ENCODE data around the gene LRRC49. TPM values are rescaled to one million over a fixed set of nuclear protein-coding genes. Genes with fewer than 3 reads are reported as not detected.
"Not testable (repeated sequence)": the region's sequence is repeated elsewhere in the genome, so short reads cannot be mapped to it uniquely, and the experiment has no call there.

Gene LRRC49
- total RNA-seq, 2 donors from 2014 or later, result 33.0 to 33.1 TPM

DNA sequence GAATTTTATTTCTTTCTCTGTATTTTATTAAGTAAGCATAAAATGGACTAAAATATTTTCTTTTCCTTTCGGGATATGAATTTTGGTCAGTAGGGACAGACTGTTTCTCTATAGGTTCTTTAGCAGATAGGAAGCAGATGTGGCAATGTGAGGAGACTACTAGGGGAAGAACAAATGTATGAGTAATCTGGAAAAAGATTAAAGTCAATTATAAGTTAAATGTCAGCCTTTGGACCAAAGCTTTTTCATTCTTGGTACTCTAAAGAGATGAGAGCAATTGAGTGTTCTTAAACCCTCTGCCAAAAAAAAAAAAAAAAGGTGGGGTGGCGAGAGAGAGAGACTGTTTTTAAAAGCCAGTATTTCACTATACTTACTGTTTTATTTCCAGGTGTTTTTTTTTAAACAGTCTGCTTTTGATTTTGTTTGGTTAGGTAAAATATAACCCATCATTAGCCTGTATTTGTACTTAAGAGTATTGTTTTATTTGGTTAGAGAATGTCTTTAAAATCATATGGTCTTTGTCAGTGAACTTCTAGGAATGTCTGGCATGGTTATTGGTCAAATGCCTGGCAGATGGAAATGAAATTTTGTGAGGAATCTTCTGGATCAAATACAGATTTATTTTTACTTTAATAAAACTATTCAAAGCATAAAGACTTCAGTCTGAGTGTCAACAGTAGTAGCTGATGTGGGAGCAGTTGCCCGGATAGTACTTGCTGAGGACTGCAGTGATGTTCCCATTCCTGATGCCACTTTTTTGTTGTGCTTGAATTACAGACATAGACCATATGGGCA lies 63.8 kb downstream of the LRRC49 start:
- intact Hi-C loops (cut with DNase I), result no loop called here
- ATAC-seq, result no peak
- no peak for DNase-seq

DNA sequence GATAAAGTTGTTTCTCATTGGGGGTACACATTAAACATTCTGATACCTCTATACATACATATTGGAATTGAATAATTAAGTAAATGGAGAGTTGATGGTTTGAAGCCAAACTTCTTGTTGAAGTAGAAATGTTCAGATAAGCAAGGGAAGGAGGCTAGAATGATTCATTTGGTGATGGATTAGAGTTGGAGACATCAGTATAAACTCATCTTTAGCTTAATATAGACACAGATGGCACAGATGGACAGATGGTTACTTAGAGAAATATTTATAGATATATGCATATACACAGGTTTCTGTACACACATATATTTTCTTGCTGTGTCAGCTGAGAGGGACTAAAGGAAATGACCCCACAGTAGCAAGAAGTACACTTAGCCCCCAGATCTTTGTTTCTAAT lies 69.5 kb downstream of the LRRC49 start:
- intact Hi-C loops (cut with DNase I), result no loop called here
- DNase-seq, result no peak
- no peak for ATAC-seq

DNA sequence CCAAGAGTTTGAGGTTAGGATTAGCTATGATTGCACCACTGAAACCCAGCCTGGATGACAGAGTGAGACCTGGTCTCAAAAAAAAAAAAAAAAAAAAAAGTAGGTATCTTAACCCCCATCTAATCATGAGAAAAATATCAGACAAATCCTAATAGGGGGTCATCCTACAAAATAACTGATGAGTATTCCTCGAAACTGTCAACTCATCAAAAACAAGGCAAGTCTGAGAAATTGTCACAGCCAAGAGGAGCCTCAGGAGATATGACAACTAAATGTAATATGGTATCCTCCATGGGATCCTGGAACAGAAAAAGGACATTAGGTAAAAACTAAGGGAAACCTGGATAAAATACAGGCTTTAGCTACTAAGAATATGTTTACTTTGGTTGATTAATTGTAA lies 70.6 kb downstream of the LRRC49 start:
- intact Hi-C loops (cut with DNase I), result no loop called here
- ATAC-seq (no peak), DNase-seq (no peak)

DNA sequence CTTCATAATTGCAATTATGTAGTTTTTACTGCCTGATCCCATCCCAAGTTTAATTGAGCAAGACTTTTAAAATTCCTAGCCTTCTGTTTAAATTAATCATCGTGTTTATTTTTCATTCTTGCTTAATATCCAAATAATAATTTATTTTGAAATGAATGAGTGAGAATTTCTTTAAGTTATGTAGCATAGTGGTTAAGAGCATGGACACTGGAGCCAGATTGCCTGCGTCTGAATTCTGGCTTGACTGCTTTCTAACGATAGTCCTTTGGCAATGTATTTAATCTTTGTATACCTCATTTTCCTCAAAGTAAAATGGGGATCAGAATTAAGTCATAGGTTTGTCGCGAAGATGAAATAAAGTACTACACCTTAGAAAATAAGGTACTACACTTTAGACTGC lies 71.4 kb downstream of the LRRC49 start:
- intact Hi-C loops (cut with DNase I), result no loop called here
- DNase-seq (no peak), ATAC-seq (no peak)

- no peak for ATAC-seq
- intact Hi-C loops (cut with DNase I), result no loop called here
These were observed 72.1 kb downstream of the LRRC49 start for GRCh38 chr15:70964686-70965085.

DNA sequence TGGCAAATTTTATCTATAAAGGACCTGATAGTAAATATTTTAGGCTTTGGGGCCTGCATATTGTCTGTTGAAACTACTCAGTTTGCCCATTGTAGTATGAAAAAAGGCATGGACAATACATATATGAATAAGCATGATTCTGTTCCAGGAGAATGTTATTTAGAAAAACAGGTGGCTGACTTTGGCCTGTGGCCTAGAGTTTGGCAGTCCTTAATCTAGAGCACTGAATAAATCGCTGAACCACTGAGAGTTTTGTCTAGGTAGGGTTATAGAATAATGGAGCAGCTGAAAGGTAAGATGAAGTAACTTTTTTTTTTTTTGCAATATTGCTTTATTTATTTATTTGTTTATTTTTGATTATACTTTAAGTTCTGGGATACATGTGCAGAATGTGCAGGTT lies 75.0 kb downstream of the LRRC49 start:
- DNase-seq (no peak), ATAC-seq (no peak)
- intact Hi-C loops (cut with DNase I), result no loop called here

More at GRCh38 chr15:70964686-70965085, 72.1 kb downstream of the LRRC49 start:
- no peak for DNase-seq

DNA sequence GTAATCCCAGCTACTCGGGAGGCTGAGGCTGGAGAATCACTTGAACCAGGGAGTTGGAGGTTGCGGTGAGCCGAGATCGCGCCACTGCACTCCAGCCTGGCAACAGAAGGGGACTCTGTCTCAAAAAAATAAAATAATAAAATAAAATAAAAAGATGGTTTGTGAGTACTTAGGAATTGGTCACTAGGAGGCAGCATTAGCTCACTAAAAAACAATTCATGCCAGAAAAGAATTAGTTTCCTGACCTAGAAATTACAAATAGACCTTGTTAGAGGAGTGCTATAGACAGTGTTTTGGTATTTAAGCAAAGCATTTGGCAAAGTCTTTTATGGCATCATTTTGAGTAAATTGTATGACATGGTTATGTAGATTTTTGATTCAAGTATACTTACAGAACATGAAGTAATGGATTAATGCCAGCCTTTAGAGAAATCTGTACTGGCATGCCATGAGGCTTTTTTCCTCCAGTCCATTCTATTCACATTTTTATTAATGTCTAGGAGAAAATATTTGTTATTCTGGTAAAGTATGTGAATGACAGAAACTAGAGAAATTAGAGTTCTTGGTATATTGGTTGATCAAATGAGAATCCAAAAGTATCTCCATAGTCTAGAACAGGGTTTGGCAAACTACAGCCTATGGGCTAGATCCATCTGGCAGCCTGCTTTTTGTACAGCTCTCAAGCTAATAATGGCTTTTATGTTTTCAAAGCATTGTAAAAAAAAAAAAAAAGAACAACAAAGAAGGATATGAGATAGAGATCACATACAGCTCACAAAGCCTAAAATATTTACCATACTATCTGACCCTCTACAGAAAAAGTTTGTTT lies 81.6 kb downstream of the LRRC49 start:
- DNase-seq (no peak), ATAC-seq (no peak)
- intact Hi-C loops (cut with DNase I), result loop anchor here in 1 of 2 donors (10.0 kb wide), 1 partner anchor 471 kb away; no protein-coding TSS in a partner anchor

- DNase-seq, result no peak
- ATAC-seq, result no peak
- intact Hi-C loops (cut with DNase I), result loop anchor here in 1 of 2 donors (10.0 kb wide), 1 partner anchor 468 kb away; no protein-coding TSS in a partner anchor
These were observed 84.2 kb downstream of the LRRC49 start for GRCh38 chr15:70976851-70977250.

DNA sequence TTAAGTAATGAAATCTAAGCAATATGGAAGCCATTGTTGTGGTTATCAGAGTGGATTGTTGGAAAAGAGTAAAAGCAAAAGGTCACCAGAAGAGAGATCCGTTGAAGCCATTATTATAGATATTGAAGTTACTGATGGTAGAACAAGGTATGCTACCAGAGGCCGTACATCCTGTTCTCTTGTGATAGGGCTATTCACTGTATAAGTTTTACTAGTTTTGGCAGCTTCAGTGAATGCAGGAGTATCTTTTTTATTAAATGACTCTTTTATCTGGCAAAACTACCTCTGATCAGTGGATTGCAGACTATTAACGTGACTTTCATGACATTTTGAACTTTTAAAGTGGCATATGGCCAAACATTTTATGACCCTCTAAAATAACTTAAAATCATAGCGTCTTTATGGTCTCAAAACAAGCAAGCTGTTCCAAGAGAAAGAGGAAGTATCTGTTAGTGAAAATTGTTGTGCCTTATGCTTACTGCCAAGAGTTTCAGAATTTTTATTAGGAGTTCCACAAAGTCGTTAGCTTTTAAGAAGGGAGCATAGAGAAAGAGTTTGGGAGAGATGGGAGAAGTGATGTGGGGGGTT lies 102.9 kb downstream of the LRRC49 start:
- intact Hi-C loops (cut with DNase I), result no loop called here
- ATAC-seq, result no peak
- no peak for DNase-seq

GRCh38 chr15:70998319-70998718 lies 105.7 kb downstream of the LRRC49 start:
- DNase-seq (no peak), ATAC-seq (no peak)
- intact Hi-C loops (cut with DNase I), result no loop called here

DNA sequence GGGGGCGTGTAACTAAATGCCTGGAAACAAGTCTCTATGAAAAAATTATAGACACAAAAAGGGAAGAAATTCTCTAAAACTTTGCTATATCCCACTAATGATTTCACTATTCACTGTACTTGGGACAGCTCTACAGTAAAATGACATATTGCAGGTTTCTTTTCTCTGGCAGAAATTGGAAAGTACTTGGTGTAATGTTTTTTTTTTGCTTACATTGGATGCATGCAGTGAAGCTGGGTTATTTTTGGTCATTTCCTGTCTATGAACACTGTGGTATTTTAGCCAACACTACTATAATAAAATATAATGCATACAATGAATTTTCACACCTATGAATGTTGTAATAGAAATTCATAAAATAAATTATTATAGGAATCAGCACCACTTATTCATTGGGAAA lies 109.7 kb downstream of the LRRC49 start:
- intact Hi-C loops (cut with DNase I), result no loop called here
- ATAC-seq, result no peak
- no peak for DNase-seq

DNA sequence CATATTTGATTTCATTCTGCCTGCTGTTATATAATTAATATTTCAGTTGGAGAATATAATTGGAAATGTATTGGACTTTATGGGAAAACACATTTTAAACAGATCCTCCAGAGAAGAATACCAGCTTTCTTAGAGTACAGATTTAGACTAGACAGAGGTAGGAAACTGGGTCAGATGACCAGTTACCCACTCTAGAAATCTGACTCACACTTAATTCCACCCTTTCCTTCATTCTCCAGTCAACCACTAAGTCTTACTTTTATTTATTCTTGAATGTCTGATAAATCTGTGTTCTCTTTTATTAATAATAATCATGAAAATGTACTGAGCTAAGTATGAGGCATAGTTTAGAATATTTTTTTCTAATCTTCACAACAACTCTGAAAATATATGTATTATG lies 110.7 kb downstream of the LRRC49 start:
- DNase-seq (no peak), ATAC-seq (no peak)
- intact Hi-C loops (cut with DNase I), result no loop called here

DNA sequence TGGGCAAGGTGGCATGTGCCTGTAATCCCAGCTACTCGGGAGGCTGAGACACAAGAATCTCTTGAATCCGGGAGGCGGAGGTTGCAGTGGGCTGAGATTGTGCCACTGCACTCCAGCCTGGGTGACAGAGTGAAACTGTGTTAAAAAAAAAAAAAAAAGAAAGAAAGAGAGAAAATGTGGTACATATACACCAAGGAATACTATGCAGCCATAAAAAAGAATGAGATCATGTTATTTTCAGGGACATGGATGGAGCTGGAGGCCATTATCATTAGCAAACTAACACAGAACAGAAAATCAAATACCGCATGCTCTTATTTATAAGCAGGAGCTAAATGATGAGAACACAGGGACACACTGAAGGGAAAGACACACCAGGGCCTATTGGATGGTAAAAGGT lies 111.9 kb downstream of the LRRC49 start:
- ATAC-seq; intact Hi-C loops (cut with DNase I); DNase-seq: not testable (repeated sequence)

DNA sequence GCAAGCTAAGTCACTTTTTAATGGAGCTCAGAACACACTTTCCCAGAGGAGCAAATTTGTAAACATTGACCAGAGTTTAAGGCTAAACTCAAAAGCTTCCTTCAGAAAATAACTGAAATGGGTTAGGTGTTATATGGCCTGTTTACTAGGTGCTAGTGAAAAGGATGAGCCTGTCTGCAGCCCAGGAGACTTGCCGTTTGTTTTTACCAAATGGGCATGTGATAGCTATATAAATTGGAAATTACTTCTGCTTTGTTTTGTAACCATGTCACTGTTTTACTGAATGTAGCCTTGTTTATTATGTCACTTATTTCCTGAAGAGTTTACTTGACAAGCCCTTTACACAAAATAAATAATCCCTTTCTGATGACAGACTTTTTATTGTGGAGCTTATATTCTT lies 113.3 kb downstream of the LRRC49 start:
- DNase-seq (no peak), ATAC-seq (no peak)
- intact Hi-C loops (cut with DNase I), result no loop called here

- no peak for ATAC-seq
- intact Hi-C loops (cut with DNase I), result no loop called here
- DNase-seq, result no peak
These were observed 115.7 kb downstream of the LRRC49 start for GRCh38 chr15:71008250-71008870.

DNA sequence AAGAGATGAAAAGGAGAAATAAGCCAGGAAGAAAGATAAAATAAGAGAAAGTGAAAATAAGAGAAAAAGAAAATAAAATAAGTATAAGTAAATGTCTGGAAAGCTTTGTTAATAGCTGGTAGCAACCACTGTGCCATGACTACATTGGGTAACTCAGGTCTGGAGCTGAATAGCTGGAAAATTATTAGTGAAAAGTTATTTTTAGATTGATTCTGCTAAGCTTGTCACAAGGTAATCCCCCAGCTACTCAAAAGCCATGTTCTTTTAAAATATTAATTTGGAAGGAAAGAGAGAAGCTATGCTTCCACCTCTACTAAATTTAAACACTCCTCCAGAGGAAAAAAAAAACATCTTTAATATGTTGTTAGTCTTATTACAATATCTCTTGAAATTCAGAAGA lies 117.8 kb downstream of the LRRC49 start:
- intact Hi-C loops (cut with DNase I), result loop anchor here in 1 of 2 donors (2.0 to 10.0 kb wide), 3 partner anchors 244 to 430 kb away; no protein-coding TSS in a partner anchor
- DNase-seq, result no peak
- ATAC-seq, result no peak

DNA sequence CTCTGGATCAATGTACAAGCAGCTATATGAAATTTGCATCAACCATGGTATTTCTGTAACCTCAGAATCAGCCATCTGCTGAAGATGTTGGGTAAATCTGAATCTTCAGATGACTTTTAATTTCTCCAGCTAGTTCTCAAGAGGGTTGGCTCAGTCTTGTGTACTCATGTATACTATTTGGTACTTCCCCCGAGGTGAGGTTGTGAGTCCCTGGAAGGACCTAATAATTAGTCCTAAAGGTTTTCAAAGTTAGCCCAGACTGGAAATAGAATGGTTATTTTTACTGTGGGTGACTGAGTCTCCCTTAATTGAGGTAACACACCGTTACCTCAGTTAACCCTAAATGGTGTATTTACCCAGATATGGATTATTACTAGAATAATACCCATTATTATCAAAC lies 118.4 kb downstream of the LRRC49 start:
- intact Hi-C loops (cut with DNase I), result loop anchor here in 1 of 2 donors (2.0 to 10.0 kb wide), 3 partner anchors 244 to 430 kb away; no protein-coding TSS in a partner anchor
- ATAC-seq, result no peak

DNA sequence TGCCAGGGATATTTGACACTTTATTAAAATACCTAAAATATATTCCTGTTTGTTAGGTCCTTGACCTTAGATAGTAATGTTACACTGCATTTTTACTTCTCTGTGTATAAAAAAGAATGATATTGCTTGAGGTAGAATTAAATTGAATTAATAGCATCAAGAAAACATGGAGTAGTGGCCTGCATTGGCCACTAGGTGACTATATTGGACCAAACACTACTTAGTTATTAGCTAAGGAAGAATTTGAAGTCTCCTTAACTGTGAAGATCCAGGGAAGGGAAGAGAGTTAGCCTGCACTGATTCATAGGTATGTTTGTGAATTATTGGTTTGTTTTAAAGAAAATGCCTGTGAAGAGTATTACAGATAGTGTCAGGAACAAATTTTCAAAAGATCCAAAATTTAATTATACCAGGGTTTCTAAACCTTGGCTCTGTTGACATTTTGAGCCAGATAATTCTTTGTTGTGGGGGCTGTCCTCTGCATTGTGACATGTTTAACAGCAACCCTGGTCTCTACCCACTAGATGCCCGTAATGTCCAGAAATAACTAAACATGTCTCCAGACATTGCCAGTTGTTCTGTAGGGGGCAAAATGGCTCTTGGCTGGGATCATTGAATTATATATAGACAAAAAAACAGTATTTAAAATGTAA lies 119.0 kb downstream of the LRRC49 start:
- ATAC-seq (peak; percentile 57 to 87), DNase-seq (no peak)
- intact Hi-C loops (cut with DNase I), result loop anchor here in 1 of 2 donors (2.0 to 10.0 kb wide), 3 partner anchors 243 to 429 kb away; no protein-coding TSS in a partner anchor

More for the DNA sequence above, 118.4 kb downstream of the LRRC49 start:
- DNase-seq, result no peak

GRCh38 chr15:71013446-71013845 lies 120.8 kb downstream of the LRRC49 start:
- DNase-seq (no peak), ATAC-seq (no peak)
- intact Hi-C loops (cut with DNase I), result loop anchor here in 1 of 2 donors (10.0 kb wide), 2 partner anchors 241 to 341 kb away; no protein-coding TSS in a partner anchor

Data from left cardiac atrium (tissue), 4 donors.